SK-N-SH treated with all-trans-retinoic acid at 6 μM for 48 hours (cell line): ENCODE measurements around the gene EXOC4.

ENCODE experiments used
- ATAC-seq: fragments of 200-7000 bp; cut with Tn5 transposase; 3 replicates; pipeline ENCODE4 v1.9.1; 2020; ENCODE audit warnings: mild to moderate bottlenecking, moderate library complexity
- ARNTL ChIP-seq: fragments of 450-650 bp; formaldehyde crosslinking; IDR thresholded peaks from 2 replicates; pipeline ENCODE4 v1.5.0; 2020; ENCODE audit warnings: low read depth, mild to moderate bottlenecking, moderate library complexity, borderline replicate concordance
- BACH2 ChIP-seq: fragments of 250-450 bp; sonication (Bioruptor Pico); IDR thresholded peaks from 2 replicates; pipeline ENCODE4 v1.9.0; 2021; ENCODE audit warnings: mild to moderate bottlenecking, borderline replicate concordance
- CREB5 ChIP-seq: fragments of 250-450 bp; sonication (Bioruptor Pico); IDR thresholded peaks from 2 replicates; pipeline ENCODE4 v1.5.1; 2020; ENCODE audit warnings: low read depth, mild to moderate bottlenecking, moderate library complexity
- CSRNP3 ChIP-seq: fragments of 250-450 bp; sonication (Bioruptor Pico); IDR thresholded peaks from 2 replicates; pipeline ENCODE4 v1.5.1; 2021; ENCODE audit warnings: mild to moderate bottlenecking, moderate library complexity
- ESRRG ChIP-seq: fragments of 250-450 bp; sonication (Bioruptor Pico); IDR thresholded peaks from 2 replicates; pipeline ENCODE4 v1.6.1; 2021; ENCODE audit warnings: mild to moderate bottlenecking
- ISL1 ChIP-seq: fragments of 250-450 bp; sonication (Bioruptor Pico); IDR thresholded peaks from 2 replicates; pipeline ENCODE4 v2.1.2; 2022; ENCODE audit warnings: mild to moderate bottlenecking, moderate library complexity
- POU6F1 ChIP-seq: fragments of 250-450 bp; sonication (Bioruptor Pico); IDR thresholded peaks from 2 replicates; pipeline ENCODE4 v1.8.0; 2021; ENCODE audit warnings: low read depth, mild to moderate bottlenecking, moderate library complexity, borderline replicate concordance
- PPARA ChIP-seq: fragments of 250-450 bp; sonication (Bioruptor Pico); IDR thresholded peaks from 2 replicates; pipeline ENCODE4 v1.5.0; 2020; ENCODE audit warnings: mild to moderate bottlenecking, borderline replicate concordance
- RARB ChIP-seq: fragments of 250-450 bp; sonication (Bioruptor Pico); IDR thresholded peaks from 2 replicates; pipeline ENCODE4 v1.8.0; 2021; ENCODE audit warnings: mild to moderate bottlenecking, moderate library complexity
- SNAI2 ChIP-seq: fragments of 250-450 bp; sonication (Bioruptor Pico); IDR thresholded peaks from 2 replicates; pipeline ENCODE4 v1.5.0; 2020; ENCODE audit warnings: mild to moderate bottlenecking, moderate library complexity
- TCF4 ChIP-seq: fragments of 250-450 bp; sonication (Bioruptor Pico); IDR thresholded peaks from 2 replicates; pipeline ENCODE4 v1.8.0; 2021; ENCODE audit warnings: mild to moderate bottlenecking, moderate library complexity, borderline replicate concordance
- TOX ChIP-seq: fragments of 250-450 bp; sonication (Bioruptor Pico); IDR thresholded peaks from 2 replicates; pipeline ENCODE4 v1.8.0; 2021; ENCODE audit warnings: mild to moderate bottlenecking, moderate library complexity, borderline replicate concordance
- TSHZ2 ChIP-seq: fragments of 250-450 bp; sonication (Bioruptor Pico); IDR thresholded peaks from 2 replicates; pipeline ENCODE4 v1.5.0; 2020; ENCODE audit warnings: mild to moderate bottlenecking, moderate library complexity
- ZC3H10 ChIP-seq: fragments of 250-450 bp; sonication (Bioruptor Pico); IDR thresholded peaks from 2 replicates; pipeline ENCODE4 v1.5.1; 2021; ENCODE audit warnings: mild to moderate bottlenecking, moderate library complexity
- ZFP3 ChIP-seq: fragments of 250-450 bp; sonication (Bioruptor Pico); IDR thresholded peaks from 2 replicates; pipeline ENCODE4 v1.5.0; 2020; ENCODE audit warnings: mild to moderate bottlenecking, moderate library complexity
- ZFP30 ChIP-seq: fragments of 450-650 bp; formaldehyde crosslinking; IDR thresholded peaks from 2 replicates; pipeline ENCODE4 v1.5.0; 2022; ENCODE audit warnings: mild to moderate bottlenecking, moderate library complexity
- ZNF565 ChIP-seq: fragments of 450-650 bp; formaldehyde crosslinking; conservative IDR thresholded peaks from 2 replicates; pipeline ENCODE4 v1.5.0; 2020; ENCODE audit warnings: low read depth, mild to moderate bottlenecking, moderate library complexity
- ZNF70 ChIP-seq: fragments of 450-650 bp; formaldehyde crosslinking; IDR thresholded peaks from 2 replicates; pipeline ENCODE4 v1.5.0; 2020; ENCODE audit warnings: mild to moderate bottlenecking, moderate library complexity
- ZNF8 ChIP-seq: fragments of 450-650 bp; formaldehyde crosslinking; IDR thresholded peaks from 2 replicates; pipeline ENCODE4 v1.5.0; 2020; ENCODE audit warnings: mild to moderate bottlenecking, moderate library complexity

The EXOC4 gene

GRCh38 chr7:133477791-133478190 is 224.9 kb downstream of the EXOC4 start:
- TF ChIP-seq CSRNP3 (CRISPR knock-in tag) (no peak), POU6F1 (CRISPR knock-in tag) (no peak), ZFP3 (CRISPR knock-in tag) (no peak), TCF4 (CRISPR knock-in tag) (no peak), ZNF565 (no peak), TOX (no peak), CREB5 (no peak), ZFP30 (CRISPR knock-in tag) (no peak), ESRRG (CRISPR knock-in tag) (no peak), TSHZ2 (no peak), ZNF70 (CRISPR knock-in tag) (no peak)
- ATAC-seq, result no peak

- TF ChIP-seq PPARA (CRISPR knock-in tag), result no peak
- no peak for TF ChIP-seq BACH2 (CRISPR knock-in tag)
- TF ChIP-seq ZFP3 (CRISPR knock-in tag), result no peak
- no peak for TF ChIP-seq ZNF8
- TF ChIP-seq ZFP30 (CRISPR knock-in tag), result no peak
- TF ChIP-seq ZC3H10, result no peak
- no peak for TF ChIP-seq RARB (CRISPR knock-in tag)
- no peak for TF ChIP-seq ARNTL
- TF ChIP-seq SNAI2 (CRISPR knock-in tag), result no peak
- TF ChIP-seq TCF4 (CRISPR knock-in tag), result no peak
- TF ChIP-seq CSRNP3 (CRISPR knock-in tag), result no peak
- TF ChIP-seq ISL1 (CRISPR knock-in tag), result no peak
- TF ChIP-seq, all 23 proteins: peak for 0
- no peak for ATAC-seq
Measured at GRCh38 chr7:133478591-133479135, 225.8 kb downstream of the EXOC4 start.

GRCh38 chr7:133479456-133480065 is 226.7 kb downstream of the EXOC4 start:
- no peak for ATAC-seq
- no peak for TF ChIP-seq RARB (CRISPR knock-in tag)
- TF ChIP-seq CREB5, result no peak
- TF ChIP-seq ZFP3 (CRISPR knock-in tag), result no peak
- no peak for TF ChIP-seq TSHZ2
- TF ChIP-seq CSRNP3 (CRISPR knock-in tag), result no peak
- no peak for TF ChIP-seq BACH2 (CRISPR knock-in tag)
- no peak for TF ChIP-seq ISL1 (CRISPR knock-in tag)
- no peak for TF ChIP-seq ESRRG (CRISPR knock-in tag)
- no peak for TF ChIP-seq POU6F1 (CRISPR knock-in tag)
- no peak for TF ChIP-seq ZNF8
- no peak for TF ChIP-seq TOX
